GM03348 (cell line): Measurements from ENCODE around the gene KRTAP29-1.
A peak's percentile ranks its signal among the peaks of the same experiment; 100 is the strongest.
"Not testable (repeated sequence)": the region's sequence is repeated elsewhere in the genome, so short reads cannot be mapped to it uniquely, and the experiment has no call there.

ENCODE experiments used
- DNase-seq: peaks from one replicate; pipeline ENCODE4 v3.0.0; 2012; ENCODE audit warnings: low spot score

The KRTAP29-1 gene

DNA sequence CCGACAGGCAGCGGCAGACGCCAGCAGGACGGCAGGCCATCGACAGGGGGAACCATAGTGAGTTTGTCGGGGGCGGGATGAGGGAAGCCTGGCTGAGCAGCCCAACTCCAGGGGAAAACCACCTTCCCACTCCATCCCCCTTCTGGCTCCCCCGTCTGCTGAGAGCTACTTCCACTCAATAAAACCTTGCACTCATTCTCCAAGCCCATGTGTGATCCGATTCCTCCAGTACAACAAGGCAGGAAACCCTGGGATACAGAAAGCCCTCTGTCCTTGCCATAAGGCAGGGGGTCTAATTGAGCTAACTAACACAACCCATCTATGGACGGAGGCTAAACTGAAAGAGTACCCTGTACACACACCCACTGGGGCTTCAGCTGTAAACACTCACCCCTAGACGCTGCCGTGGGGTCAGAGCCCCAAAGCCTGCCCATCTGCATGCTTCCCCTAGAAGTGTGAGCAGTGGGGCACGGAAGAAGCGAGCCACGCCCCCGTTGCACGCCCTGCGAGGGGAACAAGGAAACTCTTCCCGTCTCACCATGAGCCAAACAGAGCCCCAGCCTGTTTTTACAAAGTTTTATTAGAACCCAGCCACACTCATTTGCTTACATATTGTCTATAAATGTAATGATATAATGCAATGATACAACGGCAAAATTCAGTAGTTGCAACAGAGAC is 4.1 kb downstream of the KRTAP29-1 start:
- DNase-seq: no peak

DNA sequence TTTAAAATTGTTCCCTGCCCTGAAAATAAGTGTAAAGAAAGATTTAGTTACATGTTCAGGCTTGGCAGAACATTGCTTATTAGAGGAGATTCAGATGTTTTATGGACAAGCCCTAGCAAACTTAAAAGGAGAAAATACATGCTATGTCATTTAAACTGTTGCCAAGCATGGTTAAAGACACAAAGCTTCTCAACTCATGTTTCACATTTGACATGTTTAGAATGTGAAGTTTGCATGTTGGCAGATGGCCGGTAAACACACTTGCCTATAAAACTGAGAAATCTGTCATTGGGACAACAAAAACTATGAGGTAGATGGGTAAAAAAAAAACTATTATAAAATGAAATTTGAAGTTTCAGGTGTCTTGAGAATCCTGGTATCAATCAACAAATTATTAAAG is 5.8 kb downstream of the KRTAP29-1 start:
- no peak for DNase-seq

DNA sequence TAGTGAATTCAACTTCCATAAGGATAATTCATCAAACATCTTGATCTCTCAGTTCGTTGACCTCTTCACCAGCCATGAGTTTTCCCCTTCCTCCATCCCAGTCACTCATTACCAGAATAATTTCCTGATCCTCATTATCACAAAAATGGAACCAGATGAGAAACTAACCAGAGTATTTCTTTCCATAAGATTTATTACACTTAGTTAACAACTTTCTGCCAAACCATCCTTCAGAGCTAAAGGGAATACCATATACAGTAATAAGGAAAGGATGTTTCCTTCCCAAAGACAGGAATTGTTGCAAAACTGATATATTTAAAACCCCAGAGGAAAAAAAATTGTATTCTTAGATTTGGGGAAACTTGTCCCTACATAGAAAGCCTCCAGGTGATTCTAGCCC is 8.6 kb downstream of the KRTAP29-1 start:
- peak; percentile 27 for DNase-seq

DNA sequence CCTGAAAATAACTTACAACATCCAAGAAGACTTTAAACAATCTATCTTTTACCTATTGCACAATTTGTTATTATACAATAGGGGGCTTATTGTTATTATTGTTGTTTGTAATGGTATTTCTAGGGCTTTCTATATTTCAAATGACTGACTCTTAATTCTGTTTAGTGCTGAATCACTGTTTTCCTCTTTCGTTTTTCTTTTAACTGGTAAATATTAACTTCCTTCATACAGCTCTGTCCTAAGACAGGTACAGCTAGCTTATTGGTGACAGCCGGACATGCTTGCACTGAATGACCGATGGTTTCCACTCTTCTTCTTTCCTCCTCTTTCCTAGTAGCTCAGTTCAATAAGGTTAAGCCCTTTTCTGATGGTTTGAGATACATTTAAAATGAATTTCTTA is 15.6 kb downstream of the KRTAP29-1 start:
- DNase-seq: no peak

DNA sequence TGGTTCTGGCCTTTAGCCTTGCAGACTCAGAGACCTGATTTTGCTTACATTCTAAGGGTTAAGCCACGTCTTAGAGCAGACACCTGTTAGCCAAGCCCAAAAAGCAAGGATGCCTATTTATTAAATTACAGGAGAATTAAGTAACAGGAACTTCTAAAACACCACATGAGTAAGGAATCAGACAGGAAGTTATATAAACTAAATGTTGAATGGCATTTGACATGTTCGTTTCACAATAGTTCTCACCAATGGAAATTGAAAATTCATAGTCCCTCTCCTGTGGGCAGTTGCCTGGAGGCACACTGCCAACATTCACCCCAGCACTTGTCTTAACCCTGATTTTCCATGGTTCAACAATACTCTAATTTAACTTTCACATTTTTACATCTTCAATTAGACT is 18.1 kb downstream of the KRTAP29-1 start:
- peak; percentile 24 for DNase-seq

DNA sequence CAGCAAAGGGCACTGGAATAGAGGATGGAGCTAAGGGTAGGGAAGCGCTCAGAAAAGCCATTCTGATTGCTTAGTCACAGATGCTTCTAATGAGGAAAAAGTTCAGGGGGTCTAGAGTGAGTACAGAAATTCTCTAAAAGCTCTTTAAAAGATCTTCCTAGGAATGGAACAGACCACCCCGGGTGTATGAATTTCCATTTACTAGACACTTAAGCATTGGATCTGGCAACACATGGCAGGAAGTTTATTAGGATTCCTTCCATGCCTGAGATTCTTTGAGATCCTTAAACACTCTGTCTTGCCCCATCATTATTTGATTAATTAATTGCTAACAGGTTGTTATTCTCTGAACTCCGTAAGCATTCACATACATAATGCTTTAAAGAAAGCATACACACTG is 18.6 kb downstream of the KRTAP29-1 start:
- peak; percentile 72 for DNase-seq

DNA sequence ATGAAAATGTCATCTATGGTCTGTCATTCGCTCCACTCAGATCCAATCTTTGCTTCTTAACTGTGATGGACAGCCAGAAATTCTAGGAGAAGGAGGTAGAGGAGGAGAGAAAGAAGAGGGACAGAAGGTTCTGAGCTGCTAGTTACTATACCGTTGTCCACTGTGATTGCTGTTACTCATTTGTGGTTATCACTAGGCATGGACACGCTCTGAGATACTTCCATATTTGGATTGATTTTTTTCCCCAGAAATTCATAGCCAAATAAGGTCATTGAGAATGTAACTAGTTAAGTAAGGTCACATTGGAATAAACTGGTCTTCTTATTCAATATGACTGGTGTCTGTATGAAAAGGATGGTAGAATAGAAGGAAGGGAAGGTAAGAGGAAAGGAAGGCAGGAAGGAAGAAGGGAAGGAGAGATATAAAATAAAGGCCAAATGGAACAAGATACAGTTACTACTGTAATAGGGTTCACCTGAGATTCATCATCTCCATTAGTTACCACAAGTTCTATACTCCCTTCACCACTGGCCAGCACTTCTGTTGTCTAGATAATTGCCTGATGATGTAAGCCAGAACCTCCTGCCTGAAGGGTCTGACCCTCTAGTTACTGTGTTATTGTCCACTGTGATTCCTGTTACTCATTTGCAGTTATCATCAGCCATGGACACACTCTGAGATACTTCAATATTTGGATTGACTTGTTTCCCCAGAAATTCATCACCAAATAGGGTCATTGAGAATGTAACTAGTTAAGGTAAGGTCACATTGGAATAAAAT is 24.3 kb downstream of the KRTAP29-1 start:
- DNase-seq: no peak

DNA sequence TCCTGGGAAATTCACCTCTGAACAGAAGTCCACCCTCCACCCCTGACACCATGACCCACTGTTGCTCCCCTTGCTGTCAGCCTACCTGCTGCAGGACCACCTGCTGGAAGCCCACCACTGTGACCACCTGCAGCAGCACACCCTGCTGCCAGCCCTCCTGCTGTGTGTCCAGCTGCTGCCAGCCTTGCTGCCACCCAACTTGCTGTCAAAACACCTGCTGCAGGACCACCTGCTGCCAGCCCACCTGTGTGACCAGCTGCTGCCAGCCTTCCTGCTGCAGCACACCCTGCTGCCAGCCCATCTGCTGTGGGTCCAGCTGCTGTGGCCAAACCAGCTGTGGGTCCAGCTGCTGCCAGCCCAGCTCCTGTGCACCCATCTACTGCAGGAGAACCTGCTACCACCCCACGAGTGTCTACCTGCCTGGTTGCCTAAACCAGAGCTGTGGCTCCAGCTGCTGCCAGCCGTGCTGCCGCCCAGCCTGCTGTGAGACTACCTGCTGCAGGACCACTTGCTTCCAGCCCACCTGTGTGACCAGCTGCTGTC is 26.9 kb downstream of the KRTAP29-1 start, which contains the start of gene KRTAP9-7:
KRTAP9-7 (plus strand) TSS at position 51 of the 543 bp plus-strand sequence; CDS start at position 51, 0 bp downstream.
- not testable (repeated sequence) for DNase-seq

DNA sequence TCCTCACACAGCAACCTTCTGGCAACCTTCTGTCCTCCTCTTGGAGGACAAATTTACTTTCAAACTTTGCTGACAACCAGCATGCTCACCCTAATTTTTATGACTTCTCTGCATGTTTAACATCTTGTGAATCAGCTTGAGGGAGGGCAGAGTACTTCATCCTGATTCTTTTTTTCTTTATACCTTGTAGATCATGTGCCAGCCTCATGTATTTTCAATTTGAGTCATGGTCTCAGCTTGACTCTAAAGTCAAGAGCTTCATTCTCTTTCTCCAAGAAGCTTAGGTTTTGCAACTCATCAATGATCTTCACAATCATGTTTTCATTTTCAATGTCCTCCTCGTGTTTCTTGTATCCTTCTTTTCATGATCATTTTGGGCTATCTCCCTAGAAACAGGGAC is 30.8 kb downstream of the KRTAP29-1 start:
- no peak for DNase-seq

DNA sequence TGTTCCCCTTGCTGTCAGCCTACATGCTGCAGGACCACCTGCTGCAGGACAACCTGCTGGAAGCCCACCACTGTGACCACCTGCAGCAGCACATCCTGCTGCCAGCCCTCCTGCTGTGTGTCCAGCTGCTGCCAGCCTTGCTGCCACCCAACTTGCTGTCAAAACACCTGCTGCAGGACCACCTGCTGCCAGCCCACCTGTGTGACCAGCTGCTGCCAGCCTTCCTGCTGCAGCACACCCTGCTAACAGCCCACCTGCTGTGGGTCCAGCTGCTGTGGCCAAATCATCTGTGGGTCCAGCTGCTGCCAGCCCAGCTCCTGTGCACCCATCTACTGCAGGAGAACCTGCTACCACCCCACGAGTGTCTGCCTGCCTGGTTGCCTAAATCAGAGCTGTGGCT is 31.3 kb downstream of the KRTAP29-1 start:
- DNase-seq: not testable (repeated sequence)

DNA sequence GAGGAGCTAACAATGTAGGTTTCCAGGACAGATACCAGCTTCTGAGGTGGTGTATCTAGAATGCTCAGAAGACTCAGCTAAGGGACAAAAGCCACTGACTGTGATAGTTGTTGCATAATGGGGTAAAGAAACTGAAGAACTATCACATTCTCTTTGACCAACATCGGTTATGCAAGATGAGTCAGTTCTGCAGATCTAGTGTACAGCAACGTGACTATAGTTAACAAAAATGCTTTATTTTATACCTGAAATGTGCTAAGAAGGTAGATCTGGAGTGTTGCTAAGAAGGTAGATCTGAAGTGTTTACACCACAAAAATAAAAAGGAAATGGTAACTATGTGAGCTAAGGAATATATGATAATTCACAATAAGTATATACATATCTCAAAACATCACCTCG is 34.9 kb downstream of the KRTAP29-1 start:
- no peak for DNase-seq

DNA sequence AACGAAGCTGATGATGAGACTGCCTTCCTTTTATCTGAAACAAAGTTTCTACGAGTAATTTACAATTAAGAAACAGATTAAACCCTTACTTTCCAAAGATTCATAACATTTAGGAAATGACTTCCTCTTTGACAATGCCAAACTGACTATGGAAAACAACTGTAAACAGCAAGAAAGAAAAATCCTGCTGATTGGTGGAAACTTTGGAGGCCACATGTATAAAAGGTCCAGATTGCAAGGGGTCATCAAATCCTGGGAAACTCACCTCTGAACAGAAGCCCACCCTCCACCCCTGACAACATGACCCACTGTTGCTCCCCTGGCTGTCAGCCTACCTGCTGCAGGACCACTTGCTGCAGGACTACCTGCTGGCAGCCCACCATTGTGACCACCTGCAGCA is 37.6 kb downstream of the KRTAP29-1 start, which contains the start of gene KRTAP9-6:
KRTAP9-6 (plus strand) TSS at position 301 of the 400 bp plus-strand sequence; CDS start at position 301, 0 bp downstream.
- no peak for DNase-seq

DNA sequence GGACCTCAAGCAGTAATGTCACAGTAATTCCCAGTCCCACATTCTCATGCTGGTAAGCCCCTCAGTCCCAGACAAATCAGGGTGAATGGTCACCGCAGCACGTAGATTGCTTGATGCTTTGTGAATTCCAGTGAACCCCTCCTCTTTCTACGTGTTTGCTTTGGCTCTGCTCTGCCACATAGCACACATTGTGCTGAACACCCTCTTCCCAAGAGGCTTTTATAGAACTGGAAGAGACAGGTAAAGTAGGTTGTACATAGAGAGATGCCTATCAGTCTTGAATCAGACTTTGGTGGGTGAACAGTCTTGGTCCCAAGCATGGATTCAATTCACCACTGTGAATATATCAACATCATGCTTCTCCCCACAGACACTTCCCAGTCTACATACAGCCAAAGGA is 38.1 kb downstream of the KRTAP29-1 start:
- no peak for DNase-seq

DNA sequence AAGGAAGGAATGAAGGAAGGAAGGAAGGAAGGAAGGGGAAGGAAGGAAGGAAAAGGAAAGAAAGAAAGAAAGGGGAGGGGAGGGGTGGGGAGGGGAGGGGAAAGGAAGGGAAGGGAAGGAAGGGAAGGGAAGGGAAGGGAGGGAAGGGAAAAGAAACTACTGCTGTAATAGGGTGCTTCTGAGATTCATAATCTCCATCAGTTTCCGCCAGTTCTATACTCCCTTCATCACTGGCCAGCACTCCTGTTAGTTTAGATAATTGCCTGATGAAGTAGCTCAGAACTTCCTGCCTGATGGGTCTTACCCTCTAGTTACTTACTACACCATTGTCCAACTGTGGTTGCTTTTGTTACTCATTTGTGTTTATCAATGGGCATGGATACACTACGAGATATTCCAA is 39.4 kb downstream of the KRTAP29-1 start:
- no peak for DNase-seq

DNA sequence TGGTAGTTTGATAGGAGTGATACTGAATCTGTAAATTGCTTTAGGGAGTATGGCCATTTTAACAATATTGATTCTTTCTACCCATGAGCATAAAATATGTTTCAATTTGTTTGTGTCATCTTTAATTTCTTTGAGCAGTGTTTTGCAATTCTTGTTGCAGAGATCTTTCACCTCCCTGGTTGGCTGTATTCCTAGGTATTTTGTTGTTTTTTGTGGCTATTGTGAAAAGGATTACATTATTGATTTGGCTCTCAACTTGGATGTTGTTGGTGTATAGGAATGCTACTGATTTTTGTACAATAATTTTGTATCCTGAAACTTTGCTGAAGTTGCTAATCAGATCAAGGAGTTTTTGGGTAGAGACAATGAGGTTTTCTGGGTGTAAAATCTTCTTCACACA is 44.2 kb downstream of the KRTAP29-1 start:
- DNase-seq: no peak

DNA sequence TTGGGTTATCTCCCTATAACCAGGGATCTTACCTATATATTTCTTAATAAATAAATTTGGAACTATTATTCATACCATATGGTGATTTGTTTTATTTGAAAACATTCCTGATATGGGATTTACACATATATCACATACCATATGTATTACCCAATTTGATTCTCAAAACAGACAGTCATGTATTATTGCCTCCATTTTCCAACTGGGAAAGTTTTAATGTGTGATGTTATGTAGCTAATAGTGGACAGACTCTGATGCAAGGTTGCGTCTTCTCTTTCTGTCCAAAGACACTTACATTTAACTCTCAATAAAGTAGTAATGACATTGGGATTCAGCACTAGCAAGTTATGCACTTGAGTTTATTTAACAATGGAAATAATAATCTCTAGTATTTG is 46.4 kb downstream of the KRTAP29-1 start:
- DNase-seq: no peak

DNA sequence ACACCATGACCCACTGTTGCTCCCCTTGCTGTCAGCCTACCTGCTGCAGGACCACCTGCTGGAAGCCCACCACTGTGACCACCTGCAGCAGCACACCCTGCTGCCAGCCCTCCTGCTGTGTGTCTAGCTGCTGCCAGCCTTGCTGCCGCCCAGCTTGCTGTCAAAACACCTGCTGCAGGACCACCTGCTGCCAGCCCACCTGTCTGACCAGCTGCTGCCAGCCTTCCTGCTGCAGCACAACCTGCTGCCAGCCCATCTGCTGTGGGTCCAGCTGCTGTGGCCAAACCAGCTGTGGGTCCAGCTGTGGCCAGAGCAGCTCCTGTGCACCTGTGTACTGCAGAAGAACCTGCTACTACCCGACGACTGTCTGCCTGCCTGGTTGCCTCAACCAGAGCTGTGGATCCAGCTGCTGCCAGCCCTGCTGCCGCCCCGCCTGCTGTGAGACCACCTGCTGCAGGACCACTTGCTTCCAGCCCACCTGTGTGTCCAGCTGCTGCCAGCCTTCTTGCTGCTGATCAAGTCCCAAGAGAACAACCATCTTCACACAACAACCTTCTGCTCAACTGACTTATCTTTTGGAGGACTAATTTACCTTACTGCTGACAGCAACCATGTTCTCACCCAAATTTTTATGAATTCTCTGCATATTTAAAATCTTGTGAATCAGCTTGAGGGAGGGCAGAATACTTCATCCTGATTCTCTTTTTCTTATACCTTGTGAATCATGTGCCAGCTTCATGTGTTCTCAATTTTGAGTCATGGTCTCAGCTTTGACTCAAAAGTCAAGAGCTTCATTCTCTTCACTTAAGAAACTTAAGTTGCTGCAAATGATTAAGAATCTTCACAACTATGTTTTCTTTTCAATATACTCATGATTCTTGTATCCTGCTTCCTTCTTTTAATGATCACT is 47.0 kb downstream of the KRTAP29-1 start, which contains the start of gene KRTAP9-9:
KRTAP9-9 (plus strand) TSS at position 4 of the 910 bp plus-strand sequence.
- not testable (repeated sequence) for DNase-seq

DNA sequence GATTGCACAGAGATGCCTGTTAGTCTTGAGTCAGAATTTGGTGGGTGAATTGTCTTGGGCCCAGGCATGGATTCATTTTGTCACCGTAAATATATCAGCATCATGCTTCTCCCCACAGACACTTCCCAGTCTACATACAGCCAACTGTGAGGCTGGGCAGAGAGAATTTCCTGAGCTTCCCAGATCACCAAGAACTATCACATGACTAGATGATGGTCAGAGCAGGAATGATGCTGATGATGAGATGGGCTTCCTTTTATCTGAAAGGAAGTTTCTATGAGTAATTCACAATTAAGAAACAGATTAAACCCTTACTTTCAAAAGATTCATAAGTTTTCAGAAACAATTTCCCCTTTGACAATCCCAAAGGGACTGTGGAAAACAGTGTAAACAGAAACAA is 47.8 kb downstream of the KRTAP29-1 start:
- peak; percentile 21 for DNase-seq
